ENCODE measurements around the gene KCP.

Gene KCP

GRCh38 chr7:128887169-128888038 is 23.1 kb downstream of the KCP start:
- no peak for DNase-seq (ENCODE audit: low read depth in 2 of 2)

DNA sequence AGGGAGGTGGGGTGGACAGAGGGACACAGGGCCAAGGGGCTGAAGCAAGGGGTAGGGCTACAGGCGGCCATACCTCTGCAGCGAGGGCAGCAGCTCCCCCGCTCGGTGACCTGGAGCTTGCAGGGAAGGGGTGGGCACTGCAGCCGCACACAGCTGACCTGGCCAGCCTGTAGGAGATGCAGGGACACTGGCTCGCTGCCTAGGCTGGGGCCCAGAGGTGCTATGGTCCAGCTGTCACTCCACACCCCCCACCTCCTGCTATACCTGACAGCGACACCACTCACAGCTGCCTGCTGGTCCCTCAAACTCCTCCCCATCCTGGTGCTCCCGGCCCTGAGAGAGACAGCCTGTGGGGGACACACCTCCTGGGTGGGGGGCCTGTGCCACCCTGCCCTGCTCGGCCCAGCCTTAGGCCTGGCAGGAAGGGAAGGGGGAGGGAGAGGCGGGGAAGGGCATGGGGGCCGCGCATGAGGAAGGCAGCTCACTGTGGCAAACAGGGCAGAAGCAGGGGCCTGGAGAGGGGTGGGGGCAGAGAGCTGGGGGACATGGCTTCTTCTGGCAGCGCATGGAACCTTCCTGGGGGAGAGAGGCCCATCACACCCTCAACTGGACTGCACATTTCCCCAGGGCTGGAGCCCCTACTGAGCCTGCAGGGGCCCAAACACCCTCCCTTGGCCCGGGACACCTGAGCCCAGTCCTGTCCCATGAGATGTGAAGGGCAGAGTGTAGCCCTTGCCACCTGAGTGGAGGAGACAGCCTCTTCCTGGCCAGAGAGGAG is 23.9 kb downstream of the KCP start:
- no peak for DNase-seq (ENCODE audit: low read depth in 2 of 2)

DNA sequence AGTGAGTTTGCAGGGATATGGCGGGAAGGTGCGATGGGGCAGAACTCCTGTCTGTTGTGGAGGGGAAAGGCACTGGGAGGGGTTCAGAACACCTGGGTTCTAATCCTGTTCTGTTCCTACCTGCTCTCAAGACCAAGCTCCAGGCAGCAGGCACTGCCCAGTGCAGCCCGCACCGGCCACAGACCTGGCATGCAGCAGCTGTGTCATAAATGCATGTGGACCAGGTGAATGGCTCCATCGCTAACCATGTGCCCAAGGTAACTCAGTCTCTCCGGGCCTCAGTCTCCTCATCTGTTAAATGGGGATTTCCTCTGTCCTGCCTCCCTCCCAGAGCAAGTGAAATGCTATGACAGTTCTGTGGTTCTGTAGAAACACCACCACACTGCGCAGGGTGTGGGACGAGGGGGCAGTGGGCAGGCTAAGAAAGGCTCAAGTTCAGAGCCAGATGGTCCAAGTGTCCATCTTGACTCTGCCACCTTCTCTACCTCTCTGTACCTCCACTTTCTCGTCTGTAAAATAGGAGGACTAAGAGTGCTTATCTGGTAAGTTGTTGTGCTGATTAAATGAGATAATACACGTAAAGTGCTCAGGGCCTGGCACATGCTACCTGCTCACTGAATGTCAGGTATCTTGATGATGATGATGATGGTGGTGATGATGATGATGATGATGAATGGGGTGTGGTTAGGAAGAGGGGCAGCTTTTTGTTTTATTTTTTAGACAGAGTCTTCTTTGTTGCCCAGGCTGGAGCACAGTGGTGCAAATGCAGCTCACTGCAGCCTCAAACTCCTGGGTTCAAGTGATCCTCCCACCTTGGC is 24.9 kb downstream of the KCP start:
- DNase-seq (ENCODE audit: low read depth in 2 of 2), result no peak

GRCh38 chr7:128884561-128885369 is 25.7 kb downstream of the KCP start:
- DNase-seq (ENCODE audit: low read depth in 2 of 2), result no peak

DNA sequence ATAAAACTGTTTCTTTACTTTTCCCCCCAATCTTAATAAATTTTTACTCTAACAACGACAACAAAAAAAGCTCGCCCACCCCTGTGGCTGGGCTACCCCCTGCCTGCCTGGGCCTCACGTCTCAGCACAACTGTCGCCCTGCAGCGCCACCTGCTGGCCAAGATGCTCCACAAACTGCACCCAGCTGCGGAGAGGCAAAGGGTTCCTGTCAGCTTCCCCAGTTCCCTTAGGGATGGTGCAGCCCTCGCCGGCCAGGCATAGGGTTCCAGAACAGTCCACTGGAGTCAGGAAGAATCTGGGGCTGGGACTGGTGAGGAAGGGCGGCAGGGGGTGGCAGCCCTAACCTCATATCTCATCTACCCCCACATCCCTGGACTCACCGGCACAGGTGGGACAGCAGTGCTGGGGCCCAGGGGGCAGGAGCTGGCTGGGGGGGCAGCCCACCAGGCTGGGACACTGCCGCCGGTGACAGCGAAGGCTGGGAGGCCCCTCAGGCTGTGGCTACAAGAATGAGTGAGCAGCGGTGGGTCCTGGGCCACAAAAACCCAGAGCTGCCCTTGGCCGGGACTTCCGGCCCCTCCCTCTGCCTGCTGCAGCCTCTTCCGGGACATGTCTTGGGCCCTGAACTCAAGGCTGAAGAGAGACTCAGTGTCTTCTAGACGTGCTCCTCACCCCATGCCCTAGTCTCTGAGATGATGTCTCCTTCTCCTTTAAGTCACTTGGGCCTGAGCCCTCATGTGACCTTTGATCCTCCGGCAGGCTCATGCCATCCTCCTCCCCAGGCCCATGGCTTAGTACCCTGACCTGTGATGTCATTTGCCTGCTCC is 26.7 kb downstream of the KCP start:
- DNase-seq (ENCODE audit: low read depth in 2 of 2), result peak; percentile 68 to 78

- no peak for DNase-seq (ENCODE audit: low read depth in 2 of 2)
Measured at GRCh38 chr7:128882134-128882533, 28.4 kb downstream of the KCP start.

DNA sequence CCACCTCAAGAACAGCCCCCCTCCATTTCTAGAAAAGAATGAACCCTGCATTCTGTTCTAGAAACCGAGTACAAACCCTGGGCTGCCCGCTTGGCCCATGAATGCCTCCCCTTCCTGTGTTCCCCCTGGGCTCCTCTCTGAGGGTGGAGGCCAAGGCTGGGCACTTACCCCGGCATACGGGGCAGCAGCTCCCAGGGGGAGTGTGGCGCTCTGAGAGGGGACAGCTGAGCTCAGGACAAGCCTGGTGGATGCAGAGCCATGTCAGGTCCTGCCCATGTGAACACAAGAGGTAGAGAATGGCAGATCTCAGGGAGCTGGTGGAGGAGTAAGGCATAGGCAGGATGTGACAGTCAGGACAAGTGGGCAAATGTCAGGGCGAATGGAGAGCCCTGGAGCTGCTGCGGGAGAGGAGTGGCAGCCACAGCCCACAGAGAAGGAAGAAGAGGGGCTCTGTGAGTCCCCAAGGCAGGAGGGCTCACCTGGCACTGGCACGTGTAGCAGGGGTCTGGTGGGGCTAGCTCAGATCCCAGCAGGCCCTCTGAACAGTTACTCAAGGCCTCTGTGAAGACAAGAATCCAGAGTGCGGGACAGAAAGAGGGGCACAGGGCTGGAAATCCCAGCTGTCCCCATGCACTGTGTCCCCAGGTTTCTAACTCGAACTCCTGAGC is 28.9 kb downstream of the KCP start:
- DNase-seq (ENCODE audit: low read depth in 2 of 2), result no peak

DNA sequence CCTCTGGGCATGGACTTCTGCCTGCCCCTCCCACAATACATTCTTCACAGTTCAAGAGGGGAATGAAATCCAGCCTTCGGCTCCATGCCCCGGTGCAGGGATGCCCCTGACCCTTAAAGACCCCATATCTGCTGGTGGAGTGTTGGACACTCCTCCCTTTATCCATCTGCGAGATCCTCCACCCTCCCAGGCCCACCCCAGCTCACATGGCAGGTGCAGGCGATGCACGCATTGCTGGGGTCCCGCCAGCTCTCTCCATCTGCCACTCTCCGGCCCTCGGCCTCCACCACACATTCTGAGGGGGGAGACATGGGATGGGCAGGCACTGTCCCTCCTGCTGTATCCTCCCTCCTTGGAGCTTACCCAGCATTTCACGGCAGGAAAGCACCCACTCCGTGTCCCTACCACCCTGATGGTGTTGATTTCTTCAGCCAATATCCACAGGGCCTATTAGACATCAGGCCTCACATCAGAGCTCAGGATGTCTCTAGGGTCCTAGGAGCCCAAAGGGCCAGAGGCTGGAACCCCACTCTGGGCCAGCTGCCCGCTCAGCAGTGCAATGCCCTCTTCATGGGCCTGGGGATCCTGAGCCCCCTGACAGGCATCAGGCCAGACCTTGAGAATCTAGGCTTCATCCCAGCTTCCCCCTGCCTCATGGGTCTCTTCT is 29.6 kb downstream of the KCP start:
- DNase-seq (ENCODE audit: low read depth in 2 of 2), result no peak

DNA sequence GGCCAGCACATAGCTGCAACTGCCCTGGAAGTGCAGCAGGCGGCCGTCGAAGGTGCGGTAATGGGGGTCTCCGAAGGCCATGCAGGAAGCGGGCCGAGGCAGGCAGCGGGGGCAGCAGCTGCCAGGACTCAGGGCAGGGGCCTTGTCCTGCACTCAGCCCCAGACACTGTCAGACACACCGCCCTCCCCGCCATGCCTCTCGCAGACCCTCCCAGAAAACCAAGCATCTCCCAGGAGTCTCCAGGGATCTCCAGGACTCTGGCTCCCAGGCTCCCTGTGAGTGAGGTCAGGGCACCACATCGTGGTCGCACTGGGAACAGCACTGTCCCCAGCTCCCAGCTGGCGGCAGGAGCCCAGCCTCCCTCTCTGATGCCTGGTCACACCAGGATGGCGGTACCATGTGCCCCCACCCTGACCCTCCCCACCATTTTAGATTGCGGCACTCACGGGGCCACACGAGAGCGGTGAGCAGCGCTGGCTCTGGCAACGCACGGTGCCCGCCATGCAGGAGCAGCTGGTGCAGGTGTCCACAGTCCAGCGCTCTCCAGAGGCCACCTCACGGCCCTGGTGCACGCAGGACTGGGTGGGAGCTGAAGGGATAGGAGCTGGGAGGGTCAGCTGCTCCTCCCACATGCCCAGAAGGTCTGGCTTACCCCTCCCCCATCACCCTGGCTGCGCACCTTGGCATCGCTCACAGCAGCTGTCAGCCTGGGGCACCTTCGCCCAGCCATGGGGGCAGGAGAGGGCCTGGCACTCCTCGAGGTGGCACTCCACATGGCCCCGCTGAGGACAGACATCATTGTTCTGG is 30.4 kb downstream of the KCP start:
- no peak for DNase-seq (ENCODE audit: low read depth in 2 of 2)

DNA sequence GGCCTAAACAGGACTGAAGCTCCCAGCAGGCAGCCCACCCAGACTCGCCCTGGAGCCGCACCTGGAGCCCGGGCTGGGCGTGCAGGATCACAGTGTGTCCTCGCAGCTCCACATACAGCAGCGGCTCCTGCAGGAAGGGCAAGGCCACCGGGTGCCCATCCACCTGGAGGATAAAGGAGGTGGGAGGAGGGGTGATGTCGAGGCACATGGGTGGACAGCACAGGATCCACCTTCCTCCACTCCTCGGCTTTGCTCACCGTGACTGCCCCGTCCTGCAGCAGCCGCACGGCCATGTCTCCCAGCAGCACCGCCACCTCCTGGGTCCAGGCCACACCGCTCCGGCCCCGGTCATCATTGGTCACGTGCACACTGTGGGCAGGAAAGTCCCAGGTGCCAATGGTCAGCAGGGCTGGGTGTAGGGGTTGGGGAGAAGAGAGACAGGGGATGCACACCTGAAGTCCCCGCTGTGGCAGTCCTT is 31.0 kb downstream of the KCP start:
- no peak for DNase-seq (ENCODE audit: low read depth in 2 of 2)

DNA sequence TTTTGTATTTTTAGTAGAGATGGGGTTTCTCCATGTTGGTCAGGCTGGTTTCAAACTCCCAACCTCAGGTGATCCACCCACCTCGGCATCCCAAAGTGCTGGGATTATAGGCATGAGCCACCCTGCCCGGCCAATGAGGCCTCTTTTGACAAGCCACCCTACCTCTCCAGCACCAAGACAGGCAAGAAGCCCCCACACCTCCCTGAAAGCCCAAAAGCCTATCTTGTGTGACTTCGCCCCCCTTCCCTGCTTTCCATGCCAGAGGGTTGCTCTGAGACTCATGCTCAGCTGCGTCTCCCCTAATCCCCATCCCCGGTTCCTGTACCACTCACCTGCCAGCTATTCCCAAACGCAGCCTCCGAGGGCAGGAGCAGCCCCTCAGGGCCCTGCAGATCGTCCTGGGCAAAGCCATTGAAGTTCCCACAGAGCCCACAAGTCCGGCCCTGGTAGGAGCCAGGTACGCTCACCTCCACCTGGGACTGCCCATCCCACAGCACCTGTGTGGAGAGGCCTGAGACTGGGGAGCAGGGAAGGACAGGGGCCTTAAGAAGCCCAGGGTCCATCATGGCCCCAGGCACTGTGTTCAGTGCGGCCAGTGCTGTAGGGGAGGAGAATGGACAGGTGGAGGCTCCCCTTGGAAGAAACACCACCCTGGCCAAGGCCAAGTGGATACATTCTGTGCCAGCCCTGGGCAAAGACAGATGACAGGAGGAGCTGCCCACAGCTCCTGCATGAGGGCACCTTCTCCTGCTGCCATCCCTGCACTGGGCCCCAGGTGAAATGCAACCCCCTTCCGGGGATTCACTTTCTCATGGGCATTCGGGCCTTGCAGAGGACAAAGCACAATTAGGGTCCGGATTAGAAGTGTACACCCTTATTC is 32.0 kb downstream of the KCP start:
- no peak for DNase-seq (ENCODE audit: low read depth in 2 of 2)

DNA sequence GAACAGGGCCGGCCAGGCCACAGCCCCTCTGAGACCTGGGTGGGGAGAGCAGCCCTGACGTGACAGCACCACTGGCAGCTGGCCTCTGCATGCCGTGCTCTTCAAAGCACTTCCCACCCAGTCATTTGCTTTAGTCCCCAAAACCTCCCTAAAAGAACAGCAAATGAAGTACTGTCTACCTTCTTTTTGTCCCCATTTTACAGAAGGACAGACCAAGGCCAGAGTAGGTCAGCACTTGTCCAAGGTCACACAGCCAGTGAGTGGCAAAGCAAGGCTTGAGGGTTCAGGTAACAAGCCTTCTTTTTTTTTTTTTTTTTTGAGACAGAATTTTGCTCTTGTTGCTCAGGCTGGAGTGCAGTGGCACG is 32.8 kb downstream of the KCP start:
- no peak for DNase-seq (ENCODE audit: low read depth in 2 of 2)

GRCh38 chr7:128876978-128877755 is 33.3 kb downstream of the KCP start:
- no peak for DNase-seq (ENCODE audit: low read depth in 2 of 2)

DNA sequence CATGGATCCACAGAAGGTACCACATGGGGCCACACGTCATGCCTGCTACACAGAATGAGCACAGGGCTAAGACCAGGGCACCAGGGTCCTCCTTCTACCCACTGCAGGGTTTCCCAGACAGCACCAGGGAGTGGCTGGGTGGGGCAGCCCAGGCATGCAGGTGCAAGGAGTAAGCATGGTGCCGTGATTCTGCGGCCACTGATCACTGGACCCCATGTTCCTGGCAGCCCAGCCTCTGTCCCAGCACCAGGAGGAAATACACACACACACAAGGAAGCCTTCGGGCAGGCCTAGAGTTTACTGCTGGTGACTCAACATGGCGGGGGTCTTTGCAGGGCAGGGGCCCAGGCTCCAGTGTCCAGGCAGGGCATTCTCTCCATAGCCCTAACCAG is 33.9 kb downstream of the KCP start:
- no peak for DNase-seq (ENCODE audit: low read depth in 2 of 2)

GRCh38 chr7:128876127-128876526 is 34.4 kb downstream of the KCP start:
- DNase-seq (ENCODE audit: low read depth in 2 of 2), result no peak

GRCh38 chr7:128875523-128875948 is 35.0 kb downstream of the KCP start:
- no peak for DNase-seq (ENCODE audit: low read depth in 2 of 2)

All from stimulated activated CD4-positive, alpha-beta T cell treated with anti-CD3 and anti-CD28 coated beads, Interleukin-1b, Interleukin-23, amount 100 ng/mL, for 1 hour (primary cell).